ENCODE results near the gene CERS3.

- TF ChIP-seq CTCF (IDR thresholded peaks at IDR 0.05) (no peak), POLR2AphosphoS5 (IDR thresholded peaks at IDR 0.05) (no peak), POLR2A (IDR thresholded peaks at IDR 0.05; ENCODE audit: low read depth) (no peak)
Observed at GRCh38 chr15:100520132-100520921, 8.4 kb downstream of the CERS3 start.

All from esophagus muscularis mucosa (tissue), 3 donors.